Amniotic epithelial cell (primary cell): ENCODE data around the gene RPP21.
"Not testable (repeated sequence)": the region's sequence is repeated elsewhere in the genome, so short reads cannot be mapped to it uniquely, and the experiment has no call there.

ENCODE experiments used
- DNase-seq: peaks from one replicate; pipeline ENCODE4 v3.0.0-alpha.2; 2010; ENCODE audit warnings: low read depth

Gene RPP21

DNA sequence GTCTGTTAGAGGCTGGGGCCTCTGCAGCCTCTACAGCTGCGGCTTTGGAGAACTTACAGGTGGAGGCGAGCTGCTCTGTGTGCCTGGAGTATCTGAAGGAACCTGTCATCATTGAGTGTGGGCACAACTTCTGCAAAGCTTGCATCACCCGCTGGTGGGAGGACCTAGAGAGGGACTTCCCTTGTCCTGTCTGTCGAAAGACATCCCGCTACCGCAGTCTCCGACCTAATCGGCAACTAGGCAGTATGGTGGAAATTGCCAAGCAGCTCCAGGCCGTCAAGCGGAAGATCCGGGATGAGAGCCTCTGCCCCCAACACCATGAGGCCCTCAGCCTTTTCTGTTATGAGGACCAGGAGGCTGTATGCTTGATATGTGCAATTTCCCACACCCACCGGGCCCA is 15.6 kb upstream of the RPP21 start:
- DNase-seq: no peak

DNA sequence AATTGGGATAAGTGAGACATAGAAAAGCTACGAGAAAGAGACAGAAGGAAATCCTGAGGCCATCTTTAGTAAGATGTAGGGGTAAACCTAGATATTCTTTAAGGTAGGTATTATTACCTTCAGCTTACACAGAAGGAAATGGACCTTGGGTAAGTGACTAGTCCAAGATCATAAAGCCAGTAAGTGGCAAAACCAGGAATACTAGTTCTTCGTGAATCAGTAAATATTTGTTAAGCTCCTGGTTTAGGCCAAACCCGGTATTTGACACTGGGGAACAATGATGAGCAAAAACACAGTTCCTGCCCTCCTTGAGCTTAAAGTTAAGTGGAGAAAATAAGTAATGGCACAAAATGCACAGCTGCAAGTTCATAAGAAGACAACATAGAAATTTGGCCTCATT is 13.0 kb upstream of the RPP21 start:
- no peak for DNase-seq

DNA sequence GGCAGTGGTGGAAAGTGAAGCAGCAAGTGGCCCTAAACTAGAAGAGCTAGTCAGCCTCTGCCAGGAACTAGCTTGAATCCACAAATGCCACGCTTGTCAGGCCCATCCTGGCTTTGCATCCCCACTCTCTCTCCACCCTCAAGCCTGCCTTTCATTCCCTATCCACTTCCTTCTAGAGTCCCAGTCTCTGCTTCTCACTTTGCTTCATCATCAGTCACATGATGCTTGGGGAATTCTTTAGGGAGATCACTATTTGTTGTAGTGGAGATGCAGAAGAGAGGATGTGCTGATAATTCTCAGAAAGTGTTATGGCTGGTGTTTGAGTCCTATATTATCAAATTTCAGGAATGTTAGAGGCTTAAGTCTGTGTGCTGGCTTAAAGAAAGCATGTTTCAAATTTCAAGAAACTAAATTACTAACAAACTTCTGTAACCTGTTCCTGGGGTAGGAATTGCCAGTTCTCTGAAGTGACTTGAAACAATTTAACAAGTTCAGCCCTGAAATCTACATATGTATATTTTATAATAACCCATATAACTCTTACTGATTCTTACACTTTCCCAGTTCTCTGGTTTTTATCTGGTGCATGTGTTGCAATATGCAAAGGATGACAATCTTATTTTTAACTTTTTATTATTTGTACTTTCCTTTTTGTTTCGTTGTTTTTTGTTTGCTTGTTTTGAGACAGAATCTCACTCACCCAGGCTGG is 10.7 kb upstream of the RPP21 start:
- DNase-seq: no peak

DNA sequence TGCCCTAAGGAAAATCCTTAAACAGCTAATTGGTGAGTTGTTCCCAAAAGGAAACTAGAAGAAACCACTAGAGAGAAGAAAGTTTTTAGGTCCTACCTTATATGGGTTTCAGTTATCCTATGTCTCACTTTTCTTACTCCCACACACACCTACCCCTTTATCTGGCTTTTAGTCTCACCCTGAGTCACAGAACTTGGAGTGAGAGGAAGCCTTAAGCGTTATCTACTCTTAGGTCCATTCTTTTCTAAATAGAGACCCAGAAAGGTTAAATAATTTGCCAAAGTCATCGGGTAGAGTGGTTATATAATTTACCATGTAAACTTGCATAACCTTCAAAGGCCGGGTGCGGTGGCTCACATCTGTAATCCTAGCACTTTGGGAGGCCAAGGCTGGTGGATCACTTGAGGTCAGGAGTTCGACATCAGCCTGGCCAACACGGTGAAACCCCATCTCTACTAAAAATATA is 4.3 kb upstream of the RPP21 start:
- peak; percentile 32 for DNase-seq

DNA sequence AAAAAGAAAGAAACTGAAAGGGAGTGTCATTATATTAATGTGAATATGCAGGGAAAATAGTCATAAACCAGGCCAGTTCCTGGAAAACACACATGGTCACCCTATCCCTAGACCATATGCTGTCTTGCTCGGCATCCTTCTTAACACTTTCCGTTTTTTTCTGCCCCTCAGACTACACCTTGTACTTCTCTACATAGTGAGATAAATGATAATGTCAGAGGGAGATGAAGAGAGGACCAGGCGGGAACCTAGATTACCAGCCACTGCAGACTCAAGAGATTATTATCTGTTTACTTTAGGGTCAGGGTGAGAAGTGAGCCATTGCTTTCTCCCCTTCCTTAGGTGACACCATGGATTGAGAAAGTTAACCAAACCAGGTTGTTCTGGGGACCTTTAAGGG is 3.7 kb upstream of the RPP21 start:
- no peak for DNase-seq

DNA sequence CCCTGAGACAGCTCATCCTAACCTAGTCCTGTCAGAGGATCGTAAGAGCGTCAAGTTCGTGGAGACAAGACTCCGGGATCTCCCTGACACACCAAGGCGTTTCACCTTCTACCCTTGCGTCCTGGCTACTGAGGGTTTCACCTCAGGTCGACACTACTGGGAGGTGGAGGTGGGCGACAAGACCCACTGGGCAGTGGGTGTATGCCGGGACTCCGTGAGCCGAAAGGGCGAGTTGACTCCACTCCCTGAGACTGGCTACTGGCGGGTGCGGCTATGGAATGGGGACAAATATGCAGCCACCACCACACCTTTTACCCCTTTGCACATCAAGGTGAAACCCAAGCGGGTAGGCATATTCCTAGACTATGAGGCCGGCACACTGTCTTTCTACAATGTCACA is 3.2 kb upstream of the RPP21 start:
- DNase-seq: no peak

DNA sequence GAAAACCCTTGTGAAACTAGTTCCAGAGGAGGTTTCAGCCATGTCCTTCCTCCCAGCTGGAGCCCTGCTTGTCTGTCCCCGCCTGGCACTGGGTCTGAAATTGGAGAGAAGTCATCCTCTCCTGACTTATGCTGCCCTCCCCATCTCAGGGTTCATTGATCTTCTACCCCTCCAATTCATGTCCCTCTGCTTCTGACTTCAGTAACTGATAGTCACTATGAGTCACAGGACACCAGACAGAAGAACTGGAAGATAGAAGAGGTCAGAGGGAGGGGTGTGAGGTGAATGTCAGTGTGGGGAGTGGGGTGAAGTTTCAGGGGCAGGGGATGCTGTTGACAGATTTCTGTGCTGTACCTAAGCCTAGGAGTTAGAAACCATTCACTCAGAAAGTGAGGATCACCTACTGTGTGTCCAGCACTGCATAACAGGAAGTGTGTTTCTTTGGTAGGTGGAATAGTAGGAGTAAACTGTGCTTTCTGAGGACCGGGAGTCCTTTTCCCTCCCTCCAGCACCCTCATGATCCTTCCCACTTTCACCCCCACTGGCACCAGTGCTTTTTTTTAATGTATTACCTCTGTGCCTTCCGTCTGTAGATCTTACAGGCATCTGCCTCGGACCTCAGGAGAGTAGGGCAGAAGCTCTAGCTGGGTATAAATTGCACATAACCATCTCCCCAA is 627 bp upstream of the RPP21 start:
- DNase-seq: no peak

DNA sequence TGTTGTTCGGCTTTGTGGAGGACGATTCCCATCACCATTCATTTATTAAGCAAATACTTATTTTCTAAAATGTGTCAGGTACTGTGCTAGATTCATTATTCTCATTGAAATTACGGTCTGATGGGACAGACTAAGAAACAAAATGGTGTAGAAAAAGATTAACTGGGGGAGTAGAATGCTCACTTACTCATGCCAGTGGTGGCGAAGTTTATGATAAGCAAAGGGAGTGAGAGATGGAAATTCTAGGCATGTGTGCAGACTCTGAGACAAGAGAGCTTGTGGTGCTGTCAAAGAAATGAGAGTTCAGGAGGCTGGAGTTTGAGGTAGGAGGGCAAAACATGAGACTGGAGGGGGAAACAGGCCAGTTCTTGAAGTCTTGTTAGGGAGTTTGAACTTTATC is 896 bp downstream of the RPP21 start:
- peak; percentile 48 for DNase-seq

DNA sequence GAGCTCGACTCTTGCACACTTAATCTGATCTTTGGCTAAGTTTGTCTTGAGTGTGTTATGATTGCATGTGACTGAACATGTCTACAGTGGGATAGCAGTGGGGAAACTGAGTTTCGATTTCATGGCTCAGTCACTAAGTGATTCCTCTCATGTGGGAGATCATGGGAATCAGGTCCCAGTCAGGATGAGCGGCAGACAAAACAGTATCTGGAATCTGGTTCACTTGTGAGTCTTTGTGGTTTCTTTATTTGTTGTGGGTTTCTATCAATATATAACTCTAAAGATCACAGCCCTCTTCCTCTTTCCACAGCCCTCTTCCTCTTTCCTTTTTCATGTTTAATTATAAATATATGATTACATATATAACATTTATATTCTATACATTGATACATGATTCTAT is 4.0 kb downstream of the RPP21 start:
- DNase-seq: no peak

DNA sequence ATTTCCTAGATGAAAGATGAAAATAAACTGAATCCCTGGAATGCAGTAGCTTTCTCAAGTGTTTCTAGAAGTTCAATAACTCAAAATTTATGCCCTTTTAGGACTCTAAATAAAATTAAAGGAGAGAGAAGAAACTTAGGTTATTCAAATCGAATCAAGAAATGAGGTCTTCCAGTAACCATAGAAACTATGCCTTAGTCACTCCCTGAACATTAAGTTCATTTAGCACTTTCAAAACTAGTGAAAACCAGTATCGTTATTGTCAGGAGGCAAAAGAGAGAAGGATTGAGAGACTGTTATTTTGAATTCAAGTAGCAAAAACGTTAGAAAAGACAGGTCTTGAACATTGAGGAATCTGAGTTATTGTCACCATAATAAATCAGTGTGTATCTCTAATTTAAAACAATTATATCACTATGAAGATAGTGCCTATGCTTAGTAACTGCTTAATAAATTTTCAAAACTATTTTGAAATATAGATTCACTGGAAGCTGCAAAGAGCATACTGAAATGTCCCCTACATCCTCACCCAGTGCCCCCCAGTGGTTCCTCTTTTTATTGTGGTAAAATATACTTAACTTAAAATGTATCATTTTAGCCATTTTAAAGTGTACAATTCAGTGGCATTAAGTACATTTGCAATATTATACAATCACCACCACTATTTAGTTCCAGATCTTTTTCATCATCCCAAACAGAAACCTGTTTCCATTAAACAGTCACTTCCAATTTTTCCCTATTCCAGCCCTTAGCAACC is 4.6 kb downstream of the RPP21 start:
- no peak for DNase-seq

DNA sequence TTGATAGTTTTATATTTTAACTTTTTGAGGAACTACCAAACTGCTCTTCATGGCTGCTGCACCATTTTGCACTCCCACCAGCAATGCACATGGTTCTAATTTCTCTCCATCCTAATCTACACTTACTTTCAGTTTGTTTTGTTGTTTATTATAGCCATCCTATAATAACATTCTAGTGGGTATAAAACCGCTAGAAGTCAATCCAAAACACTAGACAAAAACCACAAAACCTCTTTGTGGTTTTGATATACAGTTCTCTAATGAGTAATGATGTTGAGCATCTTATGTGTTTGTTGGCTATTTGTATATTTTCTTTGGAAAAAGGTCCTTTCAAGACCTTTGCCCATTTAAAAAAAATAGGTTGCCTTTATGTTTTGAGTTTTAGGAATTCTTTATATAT is 5.6 kb downstream of the RPP21 start:
- DNase-seq: no peak

DNA sequence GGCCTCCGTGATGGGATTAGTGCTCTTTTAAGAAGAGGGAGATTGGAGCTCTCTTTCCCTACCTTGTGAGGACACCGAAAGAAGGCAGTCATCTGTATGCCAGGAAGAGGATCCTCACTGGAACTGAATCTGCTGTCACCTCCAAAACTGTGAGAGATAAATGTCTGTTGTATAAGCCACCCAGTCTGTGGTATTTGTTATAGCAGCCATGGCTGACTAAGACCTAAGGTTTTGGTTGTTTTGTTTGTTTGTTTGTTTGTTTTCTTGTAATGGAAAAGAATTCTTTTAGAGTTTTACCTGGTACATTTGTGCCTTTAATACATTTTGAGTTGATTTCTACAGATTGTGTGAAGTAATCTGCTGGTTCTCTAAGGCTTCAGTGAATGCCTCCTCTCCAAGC is 7.6 kb downstream of the RPP21 start:
- DNase-seq: no peak

DNA sequence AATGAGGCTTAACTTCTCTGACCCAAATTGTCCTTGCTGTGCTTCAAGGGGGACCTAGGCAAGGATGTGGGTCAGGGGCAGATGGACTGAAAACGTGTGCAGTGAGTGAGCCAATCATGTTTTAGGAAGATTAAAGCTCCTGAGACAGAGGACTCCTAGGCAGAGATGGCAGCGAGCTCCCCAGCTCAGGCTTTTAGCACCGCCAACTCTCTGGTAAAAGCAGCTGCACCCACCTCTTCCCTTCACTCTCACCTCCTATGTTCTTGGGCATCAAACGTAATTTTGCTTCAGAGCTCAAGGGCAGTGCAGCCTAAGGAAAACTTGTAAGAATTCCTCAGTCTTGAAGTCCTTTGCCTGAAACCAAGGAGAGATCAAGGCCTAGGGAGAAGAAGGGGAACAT is 10.3 kb downstream of the RPP21 start:
- no peak for DNase-seq

DNA sequence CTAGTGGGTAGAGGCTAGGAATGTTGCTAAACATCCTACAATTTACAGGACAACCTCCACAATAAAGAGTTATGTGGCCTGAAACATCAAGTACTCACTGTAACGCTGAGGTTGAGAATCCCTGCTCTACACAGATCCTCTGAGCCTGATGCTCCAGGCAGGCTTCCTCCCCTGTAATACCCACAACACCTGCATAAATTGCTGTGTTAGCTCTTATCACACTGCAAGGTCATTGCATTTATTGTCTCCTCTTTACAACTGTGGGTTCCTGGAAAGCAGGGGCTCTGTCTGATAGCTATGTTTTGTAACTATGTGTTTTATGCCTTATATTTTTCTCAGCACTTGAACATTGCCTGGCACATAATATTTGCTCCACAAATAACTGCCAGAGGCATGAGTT is 11.6 kb downstream of the RPP21 start:
- DNase-seq: no peak

DNA sequence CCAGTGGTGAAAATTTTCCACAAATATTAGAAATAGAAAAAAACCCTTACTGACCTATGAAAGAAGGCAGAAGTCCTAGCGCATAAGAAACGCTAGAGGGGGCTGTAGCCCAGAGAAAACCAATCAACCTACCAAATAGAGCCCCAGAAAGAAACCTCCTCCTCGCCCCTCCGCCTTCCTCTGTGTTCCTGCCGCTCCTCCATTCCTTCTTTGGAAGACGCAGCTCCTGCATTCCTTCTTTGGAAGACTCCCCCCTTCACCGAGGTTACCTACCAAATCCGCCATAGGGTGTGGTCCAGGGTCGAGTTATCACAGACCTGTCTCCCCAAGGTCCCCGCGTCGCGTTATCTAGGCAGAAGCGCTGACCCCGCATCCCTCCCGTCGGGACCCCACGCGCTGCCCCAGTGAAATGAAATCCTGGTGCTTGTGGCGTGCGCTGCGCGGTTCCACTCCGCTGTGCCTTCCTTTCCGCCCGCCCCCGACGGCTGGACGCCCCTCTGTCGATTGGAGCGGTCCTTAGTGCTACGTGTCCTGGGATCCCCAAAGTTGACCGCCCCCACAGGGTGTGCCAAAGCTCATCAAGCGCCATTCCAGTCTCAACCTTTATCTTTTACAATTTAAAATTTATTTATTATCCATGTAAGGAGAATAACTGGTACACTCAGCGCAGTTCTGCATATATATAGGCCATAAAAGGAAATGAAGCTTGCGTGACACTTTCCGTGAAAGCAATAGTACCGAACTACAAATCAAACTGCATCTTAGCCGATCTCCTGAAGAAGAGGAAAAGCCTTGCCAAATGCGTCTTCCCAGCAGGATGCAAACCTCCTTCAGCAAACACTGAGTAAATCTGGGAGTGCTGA is 13.0 kb downstream of the RPP21 start:
- peak; percentile 64 for DNase-seq

DNA sequence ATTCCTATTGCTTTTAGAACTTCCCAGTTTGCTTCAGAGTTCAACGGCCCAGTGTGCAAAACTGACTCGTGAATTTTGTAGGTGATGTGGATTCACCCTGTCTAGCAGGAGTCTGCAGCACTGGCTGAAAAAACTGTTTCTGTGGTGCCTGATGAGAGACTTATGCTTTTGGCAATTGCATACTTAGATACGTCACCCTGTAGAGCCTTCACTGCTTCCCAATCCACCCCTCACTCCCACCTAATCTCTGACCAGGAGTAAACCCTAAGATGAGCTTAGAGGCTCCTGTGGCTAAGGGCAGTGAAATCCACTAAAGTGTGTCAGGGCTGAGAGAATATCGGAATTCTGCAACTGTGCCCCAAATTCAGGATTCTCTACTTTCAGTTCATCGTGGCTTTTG is 14.3 kb downstream of the RPP21 start:
- no peak for DNase-seq

DNA sequence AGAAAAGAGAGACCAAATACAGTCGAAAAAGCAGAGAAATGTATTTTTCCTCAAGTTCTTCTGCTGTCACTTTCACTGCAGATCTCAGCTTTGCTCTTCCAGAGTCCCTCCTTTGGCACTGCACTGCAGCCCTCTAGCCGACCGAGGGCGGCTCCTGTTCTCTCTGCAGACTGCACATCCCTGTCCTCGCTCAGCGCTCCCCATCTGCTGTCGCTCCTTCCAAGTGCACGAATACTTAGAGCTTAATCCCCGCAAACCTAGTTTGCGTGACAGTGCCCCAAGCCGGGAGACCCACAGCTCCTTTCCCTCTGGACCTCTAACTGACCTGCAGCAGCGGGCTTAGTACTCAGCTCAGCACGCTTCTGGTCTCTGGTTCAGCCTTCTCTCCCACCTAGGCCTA is 15.2 kb downstream of the RPP21 start:
- no peak for DNase-seq

DNA sequence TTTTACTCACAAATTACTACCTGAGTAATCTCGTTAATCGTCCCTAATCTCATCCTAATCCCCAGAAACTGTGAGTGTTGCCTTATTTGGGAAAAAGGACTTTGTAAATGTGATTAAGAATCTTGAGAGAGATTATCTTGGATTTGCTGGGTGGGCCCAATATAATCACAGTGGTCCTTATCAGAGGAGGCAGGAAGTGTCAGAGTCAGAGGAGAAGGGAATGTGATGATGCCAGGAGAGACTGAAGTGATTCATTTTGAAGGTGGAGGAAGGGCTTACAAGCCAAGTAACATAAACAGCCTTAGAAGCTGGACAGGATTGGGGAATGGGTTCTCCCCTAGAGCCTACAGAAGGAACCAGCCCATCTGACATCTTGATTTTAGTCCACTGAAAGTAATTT is 16.7 kb downstream of the RPP21 start:
- DNase-seq: peak; percentile 6

DNA sequence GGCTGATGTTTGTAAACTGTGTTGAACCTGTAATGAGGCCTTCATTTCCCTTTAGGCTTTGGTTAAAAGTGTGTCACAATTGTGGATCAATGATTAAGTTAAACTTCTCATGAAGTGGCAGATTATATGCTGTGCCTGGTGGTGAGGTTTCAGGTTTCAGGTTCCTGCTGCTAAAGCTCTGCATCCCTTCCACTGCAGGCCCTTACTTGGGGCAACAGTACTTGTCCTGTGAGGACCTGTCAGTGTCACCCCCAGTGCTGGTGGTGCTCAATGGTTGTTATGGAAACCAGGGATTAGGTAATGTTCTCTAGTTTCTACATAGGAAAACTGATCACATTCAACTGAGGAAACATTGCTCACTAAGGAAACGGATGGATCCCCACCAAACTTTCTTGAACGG is 18.5 kb downstream of the RPP21 start:
- DNase-seq: no peak

DNA sequence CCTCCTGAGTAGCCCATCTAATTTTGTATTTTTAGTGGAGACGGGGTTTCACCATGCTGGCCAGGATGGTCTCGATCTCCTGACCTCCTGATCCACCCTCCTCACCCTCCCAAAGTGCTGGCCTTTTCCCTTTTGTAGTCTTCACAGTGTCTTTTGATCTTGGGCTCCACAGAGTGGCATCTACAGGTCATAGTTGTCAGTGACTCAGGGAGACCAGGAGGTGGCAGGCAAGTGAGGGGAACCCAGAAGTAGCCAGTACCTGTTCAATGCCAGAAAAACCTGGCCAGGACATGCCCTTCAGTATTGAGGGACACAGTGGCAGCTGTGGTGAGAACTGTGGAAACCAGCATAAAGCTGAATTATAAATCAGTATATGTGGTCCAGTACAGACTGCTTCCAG is 19.6 kb downstream of the RPP21 start:
- DNase-seq: no peak

DNA sequence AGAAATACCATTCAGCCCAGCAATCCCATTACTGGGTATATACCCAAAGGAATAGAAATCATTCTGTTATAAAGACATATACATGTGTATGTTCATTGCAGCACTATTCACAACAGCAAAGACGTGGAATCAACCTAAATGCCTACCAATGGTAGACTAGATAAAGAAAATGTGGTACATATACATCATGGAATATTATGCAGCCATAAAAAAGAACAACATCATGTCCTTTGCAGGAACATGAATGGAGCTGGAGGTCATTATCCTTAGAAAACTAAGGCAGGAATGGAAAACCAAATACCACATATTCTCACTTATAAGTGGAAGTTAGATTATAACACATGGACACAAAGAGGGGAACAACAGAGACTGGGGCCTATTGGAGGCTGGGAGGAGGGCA is 24.3 kb downstream of the RPP21 start:
- not testable (repeated sequence) for DNase-seq

DNA sequence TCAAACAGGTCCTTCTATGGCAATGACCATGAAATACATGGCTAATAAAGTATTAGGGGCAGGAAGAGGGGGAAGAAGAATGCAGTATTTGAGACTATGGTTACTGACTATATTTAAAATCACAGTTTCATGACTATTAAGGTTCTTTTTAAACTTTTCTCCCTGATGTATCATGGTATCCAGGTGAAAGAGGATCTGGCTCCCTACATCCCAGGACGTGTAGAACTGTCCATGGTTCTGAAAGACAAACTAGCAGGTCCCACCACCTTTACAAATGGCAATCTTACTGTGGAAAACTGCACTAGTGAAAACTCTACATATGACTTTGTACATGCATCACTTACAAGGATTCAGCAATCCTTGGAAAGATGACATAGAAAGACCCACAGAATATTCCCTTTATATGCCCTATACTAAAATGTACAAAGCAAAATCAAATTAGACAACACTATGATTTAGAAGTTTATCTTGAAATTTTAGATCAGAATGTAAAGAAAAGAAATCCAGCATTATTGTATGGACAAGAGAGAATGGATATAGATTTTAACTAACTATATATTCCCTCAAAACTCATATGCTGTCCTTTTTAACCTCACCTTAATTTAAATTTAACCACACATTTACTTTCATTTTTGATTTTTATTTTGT is 33.5 kb downstream of the RPP21 start:
- DNase-seq: peak; percentile 47
